Breast epithelium (tissue), 3 donors: ENCODE data around the gene SLC39A2.
"Not testable (repeated sequence)": the region's sequence is repeated elsewhere in the genome, so short reads cannot be mapped to it uniquely, and the experiment has no call there.

ENCODE experiments used
- POLR2AphosphoS5 ChIP-seq, 3 donors: sonication (generic); formaldehyde crosslinking; IDR thresholded peaks; one replicate each; pipeline ENCODE4 v1.6.1; 2017; ENCODE audit warnings: antibody characterized with exemption in 3 of 3
- TF ChIP-seq, protein P1 (sequence below), 3 donors: fragments of 450-650 bp; IDR thresholded peaks; one replicate each; pipeline ENCODE4 v1.5.1; 2016 to 2017; ENCODE audit warnings: antibody characterized with exemption in 3 of 3, mild to moderate bottlenecking in 3 of 3, moderate library complexity in 3 of 3

DNA sequence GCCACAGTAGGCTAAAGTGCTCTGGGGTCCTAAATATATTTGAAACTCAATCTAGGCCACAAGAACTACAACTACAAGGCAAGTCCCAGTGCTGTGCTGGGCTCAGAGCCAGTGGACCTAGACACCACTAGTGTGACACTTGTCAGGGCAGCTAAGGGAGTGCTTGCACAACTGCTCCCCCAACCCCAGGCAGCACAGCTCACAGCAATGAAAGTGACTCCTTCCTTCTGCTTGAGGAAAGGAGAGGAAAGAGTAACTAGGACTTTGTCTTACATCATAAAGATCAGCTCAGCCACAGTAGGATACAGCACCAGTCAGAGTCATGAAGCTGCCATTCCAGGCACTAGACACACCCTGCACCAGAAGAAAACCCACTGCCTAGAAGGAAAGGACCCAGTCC lies 40.1 kb upstream of the SLC39A2 start:
- TF ChIP-seq, protein P1, sequence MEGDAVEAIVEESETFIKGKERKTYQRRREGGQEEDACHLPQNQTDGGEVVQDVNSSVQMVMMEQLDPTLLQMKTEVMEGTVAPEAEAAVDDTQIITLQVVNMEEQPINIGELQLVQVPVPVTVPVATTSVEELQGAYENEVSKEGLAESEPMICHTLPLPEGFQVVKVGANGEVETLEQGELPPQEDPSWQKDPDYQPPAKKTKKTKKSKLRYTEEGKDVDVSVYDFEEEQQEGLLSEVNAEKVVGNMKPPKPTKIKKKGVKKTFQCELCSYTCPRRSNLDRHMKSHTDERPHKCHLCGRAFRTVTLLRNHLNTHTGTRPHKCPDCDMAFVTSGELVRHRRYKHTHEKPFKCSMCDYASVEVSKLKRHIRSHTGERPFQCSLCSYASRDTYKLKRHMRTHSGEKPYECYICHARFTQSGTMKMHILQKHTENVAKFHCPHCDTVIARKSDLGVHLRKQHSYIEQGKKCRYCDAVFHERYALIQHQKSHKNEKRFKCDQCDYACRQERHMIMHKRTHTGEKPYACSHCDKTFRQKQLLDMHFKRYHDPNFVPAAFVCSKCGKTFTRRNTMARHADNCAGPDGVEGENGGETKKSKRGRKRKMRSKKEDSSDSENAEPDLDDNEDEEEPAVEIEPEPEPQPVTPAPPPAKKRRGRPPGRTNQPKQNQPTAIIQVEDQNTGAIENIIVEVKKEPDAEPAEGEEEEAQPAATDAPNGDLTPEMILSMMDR (IDR thresholded peaks at IDR 0.05): not testable (repeated sequence)
- TF ChIP-seq POLR2AphosphoS5 (IDR thresholded peaks at IDR 0.05): not testable (repeated sequence)
